Gastrocnemius medialis (tissue), 4 donors: ENCODE data around the gene OR13F1. TPM values are rescaled to one million over a fixed set of nuclear protein-coding genes. Genes with fewer than 3 reads are reported as not detected.

Experiments
- ATAC-seq, 2 donors: fragments of 150-250 bp; one replicate each; pipeline ENCODE4 v1.9.1; 2016
- DNase-seq, 2 donors: peaks; one replicate each; pipeline ENCODE4 v3.0.0-alpha.2; 2019
- H3K27ac ChIP-seq, 4 donors: fragments of 200-600 bp; sonication (generic); 1 replicate in 1 of 4; 2 replicates in 3 of 4; pipeline ENCODE4 v1.5.1; 2016 to 2018; ENCODE audit warnings: mild to moderate bottlenecking in 2 of 4, moderate library complexity in 1 of 4
- H3K27me3 ChIP-seq, 3 donors: fragments of 200-600 bp; sonication (generic) in 2 of 3; 1 replicate in 1 of 3; 2 replicates in 2 of 3; pipeline versions ENCODE4 v1.5.1 to v1.6.0; 2016 to 2019; ENCODE audit warnings: mild to moderate bottlenecking in 1 of 3, moderate library complexity in 1 of 3
- H3K36me3 ChIP-seq, 2 donors: fragments of 200-600 bp; sonication (generic) in 1 of 2; one replicate each; pipeline ENCODE4 v1.5.1; 2017 to 2018
- H3K4me1 ChIP-seq, 2 donors: fragments of 200-600 bp; sonication (generic) in 1 of 2; one replicate each; pipeline ENCODE4 v1.5.1; 2016 to 2017; ENCODE audit warnings: mild to moderate bottlenecking in 2 of 2
- H3K4me3 ChIP-seq, 4 donors: fragments of 200-600 bp; sonication (generic) in 3 of 4; 1 replicate in 1 of 4; 2 replicates in 3 of 4; pipeline ENCODE4 v1.5.1; 2016 to 2019; ENCODE audit warnings: mild to moderate bottlenecking in 2 of 4
- H3K9me3 ChIP-seq, 3 donors: fragments of 200-600 bp; sonication (generic) in 2 of 3; 1 replicate in 1 of 3; 2 replicates in 2 of 3; pipeline ENCODE4 v1.5.1; 2016 to 2019
- CTCF ChIP-seq, 5 experiments: fragments of 450-650 bp in 3 of 5; fragments of 200-600 bp in 2 of 5; sonication (generic) in 2 of 5; IDR thresholded peaks in 4 of 5; conservative IDR thresholded peaks in 1 of 5; 1 replicate in 4 of 5; 2 replicates in 1 of 5; pipeline ENCODE4 v1.5.1; 2016 to 2019; ENCODE audit warnings: antibody characterized with exemption in 5 of 5, mild to moderate bottlenecking in 3 of 5, moderate library complexity in 3 of 5
- POLR2A ChIP-seq, 2 donors: fragments of 450-650 bp; IDR thresholded peaks; one replicate each; pipeline ENCODE4 v1.6.1; 2017; ENCODE audit warnings: antibody characterized with exemption in 2 of 2, mild to moderate bottlenecking in 2 of 2, moderate library complexity in 2 of 2
- in situ Hi-C, 4 donors: fragments of 200-750 bp; cut with MboI; loops; one replicate each; pipeline versions ENCODE4 v1.15.0 to v1.8.0; 2017; ENCODE audit warnings: low sequenced_read_pairs in 4 of 4
- intact Hi-C: fragments of 100-400 bp; cut with DNase I; formaldehyde crosslinking; loops from one replicate; pipeline ENCODE4 v1.15.1; 2023; ENCODE audit warnings: low total_unique reads
- total RNA-seq, 4 donors: library from RNA; depleted of rRNA; stranded (reverse); fragments of >200 nt; gene quantifications; one replicate each; pipeline versions ENCODE4 v1.1.0 to v1.2.3, GENCODE V29; 2016

Gene OR13F1
- total RNA-seq, 4 donors from 2014 or later: not detected

- in situ Hi-C loops: no loop called here
- Histone ChIP-seq H3K36me3 (no peaks in the 10 kb centered on the region), H3K27me3 (no peaks in the 10 kb centered on the region), H3K27ac (no peak overlapping the region), H3K9me3 (no peaks in the 10 kb centered on the region), H3K4me1 (no peaks in the 10 kb centered on the region), H3K4me3 (no peak overlapping the region)
- no peak for TF ChIP-seq CTCF (IDR thresholded peaks at IDR 0.05 in 4 of 5, conservative IDR thresholded peaks at IDR 0.05 in 1 of 5)
- TF ChIP-seq POLR2A (IDR thresholded peaks at IDR 0.05): no peak
- DNase-seq (no peak), ATAC-seq (no peak)
- intact Hi-C loops: no loop called here
Measured at GRCh38 chr9:104482921-104483570, 21.0 kb upstream of the OR13F1 start.

GRCh38 chr9:104485014-104485413, 19.0 kb upstream of the OR13F1 start:
- no peak overlapping the region for H3K27ac ChIP-seq
- H3K36me3 ChIP-seq: no peaks in the 10 kb centered on the region
- intact Hi-C loops: no loop called here
- TF ChIP-seq CTCF (IDR thresholded peaks at IDR 0.05 in 4 of 5, conservative IDR thresholded peaks at IDR 0.05 in 1 of 5): no peak
- TF ChIP-seq POLR2A (IDR thresholded peaks at IDR 0.05): no peak
- DNase-seq (no peak), ATAC-seq (no peak)
- no peak overlapping the region for H3K4me3 ChIP-seq
- no peaks in the 10 kb centered on the region for H3K27me3 ChIP-seq
- in situ Hi-C loops: no loop called here
- H3K4me1 ChIP-seq: no peaks in the 10 kb centered on the region
- no peaks in the 10 kb centered on the region for H3K9me3 ChIP-seq

GRCh38 chr9:104494808-104495207, 9.3 kb upstream of the OR13F1 start:
- in situ Hi-C loops (no loop called here), intact Hi-C loops (no loop called here)
- DNase-seq (no peak), ATAC-seq (no peak)
- Histone ChIP-seq H3K27ac (no peak overlapping the region), H3K36me3 (no peaks in the 10 kb centered on the region), H3K9me3 (no peaks in the 10 kb centered on the region), H3K27me3 (no peaks in the 10 kb centered on the region), H3K4me3 (no peak overlapping the region), H3K4me1 (no peaks in the 10 kb centered on the region)
- TF ChIP-seq CTCF (IDR thresholded peaks at IDR 0.05 in 4 of 5, conservative IDR thresholded peaks at IDR 0.05 in 1 of 5): no peak
- no peak for TF ChIP-seq POLR2A (IDR thresholded peaks at IDR 0.05)

GRCh38 chr9:104503440-104503839, 623 bp upstream of the OR13F1 start:
- Histone ChIP-seq H3K36me3 (no peaks in the 10 kb centered on the region), H3K4me3 (no peak overlapping the region), H3K4me1 (no peaks in the 10 kb centered on the region), H3K27ac (no peak overlapping the region), H3K9me3 (no peaks in the 10 kb centered on the region), H3K27me3 (no peaks in the 10 kb centered on the region)
- intact Hi-C loops (no loop called here), in situ Hi-C loops (no loop called here)
- TF ChIP-seq POLR2A (IDR thresholded peaks at IDR 0.05) (no peak), CTCF (IDR thresholded peaks at IDR 0.05 in 4 of 5, conservative IDR thresholded peaks at IDR 0.05 in 1 of 5) (no peak)
- ATAC-seq: no peak
- DNase-seq: no peak

GRCh38 chr9:104506565-104506964, 2.5 kb downstream of the OR13F1 start:
- in situ Hi-C loops (no loop called here), intact Hi-C loops (no loop called here)
- Histone ChIP-seq H3K36me3 (no peaks in the 10 kb centered on the region), H3K4me3 (no peak overlapping the region), H3K27ac (no peak overlapping the region), H3K27me3 (no peaks in the 10 kb centered on the region), H3K4me1 (no peaks in the 10 kb centered on the region), H3K9me3 (no peaks in the 10 kb centered on the region)
- TF ChIP-seq CTCF (IDR thresholded peaks at IDR 0.05 in 4 of 5, conservative IDR thresholded peaks at IDR 0.05 in 1 of 5): no peak
- no peak for TF ChIP-seq POLR2A (IDR thresholded peaks at IDR 0.05)
- DNase-seq (no peak), ATAC-seq (no peak)
